Embryonic facial prominence (tissue), 1 donor: ENCODE measurements around the gene MAP3K21.

Experiments
- DNase-seq: peaks from one replicate; pipeline ENCODE4 v3.0.0-alpha.2; 2016; ENCODE audit errors: extremely low spot score

MAP3K21 gene

DNA sequence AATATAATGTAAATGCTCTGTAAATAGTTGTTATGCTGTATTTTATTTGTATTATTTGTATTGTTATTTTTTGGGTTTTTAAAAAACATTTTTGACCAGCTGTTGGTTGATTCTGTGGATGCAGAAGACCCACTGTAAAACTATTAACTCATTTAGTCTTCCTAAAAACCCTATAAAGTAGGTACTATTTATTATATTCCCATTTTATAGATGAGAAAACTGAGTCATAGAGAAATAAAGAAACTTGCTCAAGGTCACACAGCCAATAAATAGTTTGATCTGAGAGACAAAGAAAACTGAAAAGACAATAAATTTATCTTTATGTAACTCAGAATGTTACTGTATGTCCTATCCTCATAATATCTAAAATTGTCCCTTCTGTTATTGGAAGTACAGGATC is 1.2 kb upstream of the MAP3K21 start:
- DNase-seq = no peak

DNA sequence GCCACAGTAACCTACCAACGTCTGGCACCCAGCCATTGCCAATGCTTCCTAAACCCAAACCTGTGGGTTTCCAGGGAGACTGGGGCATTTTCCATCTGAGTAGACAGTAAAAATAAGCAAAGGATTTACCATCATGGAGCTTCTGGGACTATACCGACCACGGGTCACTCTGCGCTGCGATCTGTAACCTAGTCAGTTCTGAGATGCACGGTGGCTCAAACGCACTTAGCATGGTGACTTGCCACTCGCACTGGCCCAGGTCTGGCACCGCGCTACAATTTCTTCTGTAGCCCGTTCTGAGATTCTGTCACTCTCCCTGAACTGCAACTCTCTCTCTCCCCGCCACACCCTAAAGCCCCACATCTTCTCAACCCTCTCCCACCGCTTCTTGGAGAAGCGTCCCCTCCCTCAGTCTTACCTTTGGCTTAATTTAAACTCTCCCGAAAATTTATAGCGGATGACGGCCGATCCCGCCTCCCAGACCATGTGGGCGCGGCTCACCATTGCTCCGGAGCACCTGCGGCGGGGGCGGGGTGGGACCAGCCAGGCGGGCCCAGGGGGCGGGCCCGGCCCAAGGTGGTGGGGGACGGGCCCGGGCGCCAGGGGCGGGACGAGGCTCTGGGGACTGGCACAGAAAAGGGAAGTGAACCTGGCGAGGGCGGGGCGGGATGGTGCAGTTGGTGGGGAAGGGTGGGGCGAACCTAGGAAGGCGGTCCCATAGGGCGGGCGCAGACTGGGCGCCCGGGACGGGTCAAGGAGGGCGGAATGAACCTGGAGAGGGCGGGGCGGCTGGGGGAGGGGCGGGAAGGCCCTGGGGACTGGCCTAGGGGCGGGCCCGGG is 493 bp upstream of the MAP3K21 start:
- no peak for DNase-seq

DNA sequence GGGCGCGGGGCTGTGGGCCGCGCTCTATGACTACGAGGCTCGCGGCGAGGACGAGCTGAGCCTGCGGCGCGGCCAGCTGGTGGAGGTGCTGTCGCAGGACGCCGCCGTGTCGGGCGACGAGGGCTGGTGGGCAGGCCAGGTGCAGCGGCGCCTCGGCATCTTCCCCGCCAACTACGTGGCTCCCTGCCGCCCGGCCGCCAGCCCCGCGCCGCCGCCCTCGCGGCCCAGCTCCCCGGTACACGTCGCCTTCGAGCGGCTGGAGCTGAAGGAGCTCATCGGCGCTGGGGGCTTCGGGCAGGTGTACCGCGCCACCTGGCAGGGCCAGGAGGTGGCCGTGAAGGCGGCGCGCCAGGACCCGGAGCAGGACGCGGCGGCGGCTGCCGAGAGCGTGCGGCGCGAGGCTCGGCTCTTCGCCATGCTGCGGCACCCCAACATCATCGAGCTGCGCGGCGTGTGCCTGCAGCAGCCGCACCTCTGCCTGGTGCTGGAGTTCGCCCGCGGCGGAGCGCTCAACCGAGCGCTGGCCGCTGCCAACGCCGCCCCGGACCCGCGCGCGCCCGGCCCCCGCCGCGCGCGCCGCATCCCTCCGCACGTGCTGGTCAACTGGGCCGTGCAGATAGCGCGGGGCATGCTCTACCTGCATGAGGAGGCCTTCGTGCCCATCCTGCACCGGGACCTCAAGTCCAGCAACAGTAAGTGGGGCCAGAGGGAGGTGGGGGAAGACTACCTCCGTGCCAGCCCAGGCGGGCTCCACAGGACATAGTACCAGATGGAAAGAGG is 808 bp downstream of the MAP3K21 start:
- DNase-seq = no peak

DNA sequence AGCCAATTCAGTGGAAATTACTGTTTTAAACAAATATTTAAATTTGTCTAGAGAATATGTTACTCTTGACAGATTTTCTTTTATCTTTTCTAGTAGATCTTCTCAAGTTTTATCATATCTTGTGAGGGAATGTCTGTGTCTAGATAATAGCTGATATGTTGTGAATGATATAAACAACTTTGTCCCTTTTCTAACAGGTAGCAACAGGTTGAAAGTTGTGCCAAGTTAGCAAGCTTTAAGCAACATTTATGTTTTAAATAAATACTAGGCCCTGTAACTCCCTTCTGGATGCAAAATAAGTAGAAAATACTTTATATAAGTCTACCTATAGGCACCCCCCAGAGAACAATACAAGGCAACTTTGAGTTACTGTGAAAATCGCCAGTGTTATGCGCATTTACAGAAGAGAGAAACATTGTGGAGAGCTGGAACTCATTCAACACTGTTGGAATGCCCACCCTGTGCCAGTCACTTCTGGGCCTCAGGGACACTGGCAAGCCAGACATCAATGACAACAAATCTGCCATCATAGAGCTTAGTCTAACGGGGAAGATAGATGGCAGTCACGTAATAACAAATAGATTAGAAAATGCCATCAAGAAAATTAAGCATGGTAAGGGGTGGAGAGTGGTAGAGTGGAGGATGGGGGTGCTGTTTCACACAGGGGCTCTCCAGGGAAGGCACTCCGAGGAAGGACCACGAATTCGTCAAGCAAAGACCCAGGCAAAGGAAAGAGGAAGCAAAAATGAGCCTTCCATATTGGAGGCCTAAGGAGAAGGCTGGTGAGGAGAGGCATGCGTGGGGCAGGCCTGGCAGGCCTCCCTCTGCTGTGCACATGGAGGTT is 4.4 kb downstream of the MAP3K21 start:
- DNase-seq = no peak

DNA sequence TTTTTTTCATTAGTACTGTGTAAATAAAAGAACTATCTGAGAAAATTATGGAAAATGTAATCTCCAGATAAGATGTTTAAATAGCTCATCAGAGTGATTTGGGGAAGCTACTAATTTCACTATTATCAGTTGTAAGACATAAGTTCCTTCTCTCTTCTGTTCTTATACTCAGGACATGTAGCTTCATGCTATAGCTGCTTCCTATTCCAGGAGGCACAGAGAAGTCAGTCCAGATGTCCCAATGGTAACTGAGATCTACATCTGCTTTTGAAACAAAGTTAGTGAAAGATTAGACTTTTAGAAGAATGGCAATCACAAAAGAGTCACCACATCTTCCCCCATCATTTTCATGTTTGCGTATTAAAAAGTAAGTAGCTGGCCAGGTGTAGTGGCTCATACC is 5.6 kb downstream of the MAP3K21 start:
- DNase-seq = no peak

GRCh38 chr1:233334092-233334491 is 6.6 kb downstream of the MAP3K21 start:
- DNase-seq = no peak

DNA sequence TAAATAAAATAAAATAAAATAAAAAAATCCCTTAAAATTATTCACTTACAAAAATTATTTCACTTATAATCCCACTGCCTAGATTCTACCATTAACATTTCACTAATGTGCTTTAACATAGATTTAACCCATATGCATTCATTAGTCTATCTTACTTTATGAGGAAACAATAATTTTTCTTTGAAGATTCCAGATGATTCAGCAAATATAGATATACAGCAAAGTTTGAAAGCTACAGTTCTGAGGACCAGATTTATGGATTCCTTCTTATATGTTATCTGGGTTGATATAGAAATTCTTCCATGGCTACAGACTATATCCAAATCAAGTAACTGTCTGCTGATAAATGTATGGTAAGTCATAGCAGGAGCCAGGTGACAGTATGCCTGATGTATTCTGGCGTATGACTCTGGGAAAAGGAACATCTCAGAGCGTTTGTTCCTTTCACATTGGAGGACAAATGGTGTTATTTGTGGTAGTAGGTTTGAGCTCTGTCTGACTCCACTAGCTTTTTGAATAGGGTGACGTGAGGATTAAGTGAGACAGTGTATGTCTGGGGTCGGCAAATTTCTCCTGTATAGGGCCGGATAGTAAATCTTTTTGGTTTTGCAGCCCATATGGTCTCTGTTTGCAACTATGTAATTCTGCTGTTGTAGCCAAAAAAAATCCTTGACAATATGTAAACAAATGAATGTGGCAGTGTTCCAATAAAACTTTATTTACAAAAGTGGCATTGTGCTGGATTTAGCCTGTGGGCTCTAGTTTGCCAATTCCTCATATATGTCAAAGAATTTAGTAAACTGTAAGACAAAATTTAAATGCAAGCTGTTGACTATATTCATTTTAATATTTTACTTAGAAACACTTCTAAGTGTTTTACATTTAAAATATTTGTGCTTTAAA is 9.3 kb downstream of the MAP3K21 start:
- DNase-seq = no peak

DNA sequence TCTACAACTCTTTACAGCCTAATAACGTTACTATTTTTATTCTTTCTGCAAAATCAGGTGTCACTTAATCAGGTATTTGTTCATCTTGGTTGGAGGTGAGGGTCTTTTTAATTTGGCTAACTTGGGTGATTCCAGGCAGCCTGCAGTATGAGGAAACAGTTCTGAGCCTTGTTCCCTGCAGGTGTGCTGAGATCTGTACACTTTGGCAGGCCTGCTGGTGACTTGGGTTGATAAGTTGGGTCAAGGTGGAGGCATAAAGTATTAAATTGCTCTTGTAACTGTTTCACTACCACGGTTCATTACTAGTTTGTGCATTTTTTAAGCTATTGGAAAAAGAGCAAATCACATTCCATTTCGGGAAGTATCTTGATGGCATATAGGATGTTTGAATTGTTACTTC is 10.0 kb downstream of the MAP3K21 start:
- DNase-seq = no peak

DNA sequence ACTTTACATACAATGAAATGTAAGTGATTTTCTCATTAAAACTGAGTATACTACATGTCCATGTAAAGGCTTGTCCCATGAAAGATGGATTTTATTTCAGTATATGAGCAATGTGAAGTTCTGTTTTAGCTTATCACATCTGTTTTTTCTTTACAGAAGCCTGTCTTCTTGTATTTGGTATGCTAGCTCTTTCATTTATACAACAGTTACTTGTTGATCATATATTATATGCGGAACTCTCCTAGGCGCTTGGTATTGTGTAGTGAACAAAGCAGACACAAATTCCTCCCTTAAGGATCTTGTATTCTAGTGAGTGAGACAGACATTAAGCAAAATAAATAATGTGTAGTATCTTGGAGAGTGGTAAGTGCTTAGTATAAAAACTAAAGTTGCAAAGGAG is 10.6 kb downstream of the MAP3K21 start:
- no peak for DNase-seq

- no peak for DNase-seq
Measured at GRCh38 chr1:233340031-233340555, 12.6 kb downstream of the MAP3K21 start.

DNA sequence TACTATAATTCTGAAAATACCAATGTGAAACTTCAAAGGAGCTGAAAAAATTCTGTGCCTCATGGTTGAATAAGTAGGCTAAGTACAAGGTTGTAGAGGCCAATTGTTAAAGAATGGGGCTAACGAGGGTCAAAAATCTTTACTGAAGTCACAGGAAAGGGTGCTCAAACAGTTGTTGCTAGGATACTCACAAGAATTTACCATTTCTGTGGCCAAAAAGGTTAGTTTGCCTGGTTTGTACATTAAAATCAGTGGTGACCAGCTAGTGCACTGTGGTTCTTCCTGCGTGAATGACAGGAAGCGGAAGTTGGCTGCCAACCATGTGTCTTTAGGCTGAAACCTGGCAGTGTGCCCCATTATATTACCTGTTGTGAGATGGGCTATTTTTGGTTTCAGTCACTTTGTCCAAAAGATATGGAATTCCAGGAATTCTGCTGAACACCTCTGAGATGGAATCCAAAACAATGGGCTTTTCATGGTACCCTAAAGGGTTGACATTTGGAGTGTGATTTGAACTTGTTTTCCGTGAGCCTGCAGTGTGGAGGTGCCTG is 13.5 kb downstream of the MAP3K21 start:
- no peak for DNase-seq

GRCh38 chr1:233342086-233342485 is 14.6 kb downstream of the MAP3K21 start:
- DNase-seq = no peak

- DNase-seq = no peak
Measured at GRCh38 chr1:233343262-233343661, 15.7 kb downstream of the MAP3K21 start.

DNA sequence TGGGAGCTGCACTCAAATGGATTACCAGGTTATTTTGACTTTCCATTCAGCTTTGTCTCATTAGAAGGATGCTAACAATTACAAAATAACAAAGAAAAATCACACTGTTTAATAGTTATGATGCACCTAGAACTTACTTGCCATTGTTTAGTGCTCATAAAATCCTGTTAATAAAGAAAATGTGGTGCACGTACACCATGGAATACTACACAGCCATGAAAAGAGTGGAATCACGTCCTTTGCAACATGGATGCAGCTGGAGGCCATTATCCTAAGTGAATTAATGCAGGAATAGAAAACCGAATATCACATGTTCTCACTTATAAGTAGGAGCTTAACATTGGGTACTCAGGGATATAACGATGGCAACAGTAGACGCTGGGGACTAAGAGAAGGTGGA is 19.8 kb downstream of the MAP3K21 start:
- DNase-seq = no peak

DNA sequence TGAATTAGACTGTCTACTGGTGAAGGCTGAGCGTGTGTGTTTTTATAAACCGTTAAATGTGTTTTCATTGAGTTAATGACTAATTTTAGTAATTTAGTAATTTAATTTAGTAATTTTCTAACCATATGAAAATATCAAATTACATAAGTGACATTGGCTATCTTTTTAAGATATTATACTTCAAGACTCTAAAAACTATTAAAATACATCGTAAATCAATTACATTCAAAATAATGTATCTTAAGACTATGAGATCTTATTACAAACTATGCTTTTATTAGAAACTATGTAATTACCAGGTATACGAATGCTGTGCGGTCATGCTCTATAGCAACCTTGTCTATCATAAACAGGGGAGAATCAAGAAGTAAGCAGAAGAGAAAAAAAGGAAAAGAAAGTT is 21.6 kb downstream of the MAP3K21 start:
- no peak for DNase-seq

DNA sequence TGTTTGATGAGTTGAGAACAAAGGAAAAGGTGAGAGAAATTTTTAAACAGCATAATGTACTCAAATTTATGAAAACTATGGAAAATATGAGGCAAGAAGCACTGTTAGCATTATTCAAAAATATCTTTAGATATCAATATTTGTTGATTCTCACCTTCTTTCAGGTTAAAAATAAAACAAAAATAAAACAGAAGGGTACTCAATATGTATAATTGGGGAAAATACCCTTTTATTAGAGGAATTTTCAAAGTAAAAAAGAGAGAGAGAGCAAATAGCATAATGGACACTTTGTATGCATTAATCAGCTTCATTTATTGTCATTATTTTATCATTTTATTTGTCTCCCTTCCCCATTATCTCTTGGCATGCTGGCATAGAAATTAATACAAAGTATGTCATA is 27.5 kb downstream of the MAP3K21 start:
- no peak for DNase-seq

DNA sequence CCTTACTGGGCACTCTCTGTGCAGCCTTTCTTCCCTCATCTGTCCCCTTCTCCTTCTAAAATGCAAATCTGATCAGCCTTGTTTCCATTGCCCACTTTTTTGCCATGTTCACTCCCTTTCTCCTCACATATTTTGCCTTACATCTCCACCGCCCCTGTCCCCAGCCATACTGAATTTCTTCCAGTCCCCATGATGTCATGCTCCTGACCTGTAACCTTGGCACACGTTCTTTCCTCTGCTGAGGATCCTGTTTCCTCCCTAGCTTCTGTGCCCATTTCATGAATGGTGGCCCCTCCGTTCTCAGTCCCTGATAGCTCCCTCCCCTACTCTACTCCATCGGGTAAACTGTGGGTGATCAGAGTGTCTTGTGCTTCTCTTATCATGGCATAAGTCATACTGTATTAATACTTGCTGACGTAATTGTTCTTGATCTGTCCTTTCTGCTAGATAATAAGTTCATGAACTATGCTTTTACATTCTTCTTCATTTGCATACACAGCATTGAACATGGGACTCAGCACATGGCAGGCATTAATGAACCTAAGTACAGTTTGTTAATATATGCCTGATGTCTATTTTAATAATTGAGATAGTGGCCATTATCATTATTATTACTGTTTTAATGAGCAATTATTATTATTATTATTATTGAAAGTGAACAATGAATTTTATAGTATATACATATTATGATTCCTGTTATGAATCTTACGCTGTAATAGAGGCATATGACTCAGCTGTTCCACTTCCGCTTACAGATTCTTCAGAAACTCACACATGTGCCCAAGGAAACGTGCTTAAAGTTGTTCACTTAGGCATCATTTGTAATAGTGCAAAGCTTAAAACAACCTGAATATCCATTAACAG is 28.5 kb downstream of the MAP3K21 start:
- DNase-seq = no peak

GRCh38 chr1:233356705-233356987 is 29.1 kb downstream of the MAP3K21 start:
- DNase-seq = no peak

GRCh38 chr1:233357595-233358397 is 30.3 kb downstream of the MAP3K21 start:
- DNase-seq = no peak
